IMR-90 (cell line): ENCODE measurements around the gene TMEM161A.

Source experiments
- BHLHE40 ChIP-seq: fragments of 150-350 bp; IDR thresholded peaks from 2 replicates; pipeline ENCODE4 v1.6.1; 2016; ENCODE audit warnings: mild to moderate bottlenecking, low read depth, low read length
- CTCF ChIP-seq: conservative IDR thresholded peaks from 2 replicates; pipeline ENCODE4 v1.5.1; 2012; ENCODE audit warnings: mild to moderate bottlenecking, low read depth, low read length, improper control_type of control experiment
- MAZ ChIP-seq: IDR thresholded peaks from 2 replicates; pipeline ENCODE4 v1.6.1; 2012; ENCODE audit warnings: low read depth, mild to moderate bottlenecking, low read length, improper control_type of control experiment, moderate library complexity, borderline replicate concordance
- POLR2A ChIP-seq: IDR thresholded peaks from 2 replicates; pipeline ENCODE4 v1.6.1; 2012; ENCODE audit warnings: mild to moderate bottlenecking, low read depth, low read length
- RAD21 ChIP-seq: IDR thresholded peaks from 2 replicates; pipeline ENCODE4 v1.6.1; 2012; ENCODE audit warnings: low read length, improper control_type of control experiment
- TF ChIP-seq, protein P1 (sequence below): fragments of 150-350 bp; IDR thresholded peaks from 2 replicates; pipeline ENCODE4 v1.6.1; 2017; ENCODE audit warnings: mild to moderate bottlenecking, antibody characterized with exemption, low read length, low read depth

DNA sequence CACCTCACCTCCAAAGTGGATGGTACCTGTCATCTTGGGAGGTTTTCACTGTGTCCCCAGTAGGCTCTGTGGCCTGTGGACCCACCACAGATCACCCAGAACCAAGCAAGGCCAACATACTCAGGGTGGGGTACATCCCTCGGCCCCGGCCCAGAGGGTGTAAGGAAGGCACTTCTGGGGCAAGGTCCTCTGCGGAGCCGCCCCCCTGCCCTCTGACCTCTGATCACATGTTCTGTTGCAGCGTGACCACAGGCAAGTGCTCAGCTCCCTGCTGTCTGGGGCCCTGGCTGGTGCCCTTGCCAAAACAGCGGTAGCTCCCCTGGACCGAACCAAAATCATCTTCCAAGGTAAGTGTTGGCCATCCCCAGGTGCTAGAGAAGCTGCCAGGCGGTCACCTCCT is 36.7 kb downstream of the TMEM161A start:
- TF ChIP-seq CTCF (no peak), MAZ (no peak), POLR2A (no peak), BHLHE40 (no peak), RAD21 (no peak)
- TF ChIP-seq, protein P1, sequence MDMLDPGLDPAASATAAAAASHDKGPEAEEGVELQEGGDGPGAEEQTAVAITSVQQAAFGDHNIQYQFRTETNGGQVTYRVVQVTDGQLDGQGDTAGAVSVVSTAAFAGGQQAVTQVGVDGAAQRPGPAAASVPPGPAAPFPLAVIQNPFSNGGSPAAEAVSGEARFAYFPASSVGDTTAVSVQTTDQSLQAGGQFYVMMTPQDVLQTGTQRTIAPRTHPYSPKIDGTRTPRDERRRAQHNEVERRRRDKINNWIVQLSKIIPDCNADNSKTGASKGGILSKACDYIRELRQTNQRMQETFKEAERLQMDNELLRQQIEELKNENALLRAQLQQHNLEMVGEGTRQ, result no peak
